Neural cell (in vitro differentiated cells): Measurements from ENCODE around the gene SLC22A16. TPM values are rescaled to one million over a fixed set of nuclear protein-coding genes. Genes with fewer than 3 reads are reported as not detected.

ENCODE experiments used
- H2AFZ ChIP-seq: fragments of 200-600, 300-800 bp; sonication (generic), shearing (Covaris generic); 2 replicates; pipeline ENCODE4 v1.6.0; 2014; ENCODE audit warnings: low read depth, mild to moderate bottlenecking, antibody characterized with exemption, low read length, moderate library complexity
- H3F3A ChIP-seq: fragments of 200-600 bp; shearing (Covaris generic); 2 replicates; pipeline ENCODE4 v1.6.1; 2016; ENCODE audit warnings: mild to moderate bottlenecking, moderate library complexity, mixed read lengths, antibody characterized with exemption, low read length; ENCODE audit not compliant: insufficient read depth, poor library complexity, severe bottlenecking
- H3K27ac ChIP-seq: fragments of 200-600, 300-800 bp; sonication (generic), shearing (Covaris generic); 2 replicates; pipeline ENCODE4 v1.5.1; 2014; ENCODE audit warnings: mild to moderate bottlenecking, low read length, moderate library complexity
- H3K27me3 ChIP-seq: fragments of 300-800, 200-600 bp; sonication (generic), shearing (Covaris generic); 2 replicates; pipeline ENCODE4 v1.6.0; 2014; ENCODE audit warnings: mild to moderate bottlenecking, low read depth, low read length, moderate library complexity; ENCODE audit not compliant: insufficient read depth
- H3K36me3 ChIP-seq: fragments of 300-800, 200-600 bp; sonication (generic), shearing (Covaris generic); 2 replicates; pipeline ENCODE4 v1.5.1; 2014; ENCODE audit warnings: mild to moderate bottlenecking, antibody characterized with exemption, low read length, moderate library complexity; ENCODE audit not compliant: insufficient read depth
- H3K4me2 ChIP-seq: fragments of 300-800, 200-600 bp; sonication (generic), shearing (Covaris generic); 2 replicates; pipeline ENCODE4 v1.6.0; 2014; ENCODE audit warnings: mild to moderate bottlenecking, low read length
- H3K4me3 ChIP-seq: fragments of 300-800, 200-600 bp; sonication (generic), shearing (Covaris generic); 2 replicates; pipeline ENCODE4 v1.5.1; 2014; ENCODE audit warnings: mild to moderate bottlenecking, low read length, moderate library complexity
- H3K79me2 ChIP-seq: fragments of 200-600 bp; shearing (Covaris generic); replicated peaks from 2 replicates; pipeline ENCODE4 v1.6.0; 2014; ENCODE audit warnings: mild to moderate bottlenecking, low read length, moderate library complexity; ENCODE audit not compliant: insufficient read depth
- H3K9ac ChIP-seq: fragments of 300-800, 200-600 bp; sonication (generic), shearing (Covaris generic); 2 replicates; pipeline ENCODE4 v1.6.1; 2016; ENCODE audit warnings: mild to moderate bottlenecking, low read length, mixed read lengths
- H3K9me2 ChIP-seq: fragments of 200-600 bp; shearing (Covaris generic); 2 replicates; pipeline ENCODE4 v1.6.1; 2016; ENCODE audit warnings: mild to moderate bottlenecking, low read length, mixed read lengths; ENCODE audit not compliant: insufficient read depth
- H3K9me3 ChIP-seq: fragments of 200-600, 300-800 bp; sonication (generic), shearing (Covaris generic); 2 replicates; pipeline ENCODE4 v1.6.1; 2016; ENCODE audit warnings: mild to moderate bottlenecking, mixed run types, low read length, moderate library complexity, mixed read lengths
- H4K20me1 ChIP-seq: fragments of 200-600 bp; shearing (Covaris generic); 2 replicates; pipeline ENCODE4 v1.6.1; 2016; ENCODE audit warnings: mild to moderate bottlenecking, mixed run types; ENCODE audit not compliant: insufficient read depth
- CTCF ChIP-seq: fragments of 450-650 bp; IDR thresholded peaks from 2 replicates; pipeline ENCODE4 v1.5.1; 2014; ENCODE audit warnings: antibody characterized with exemption, mild to moderate bottlenecking, moderate library complexity; ENCODE audit not compliant: poor library complexity, severe bottlenecking
- EP300 ChIP-seq: fragments of 450-650 bp; conservative IDR thresholded peaks from 2 replicates; pipeline ENCODE4 v1.6.1; 2014; ENCODE audit warnings: antibody characterized with exemption, mild to moderate bottlenecking, moderate library complexity; ENCODE audit not compliant: poor library complexity, severe bottlenecking
- EZH2 ChIP-seq: fragments of 200-600, 300-800 bp; shearing (Covaris generic), sonication (generic); IDR thresholded peaks from 2 replicates; pipeline ENCODE4 v1.6.1; 2014; ENCODE audit warnings: antibody characterized with exemption, low read length, borderline replicate concordance, mild to moderate bottlenecking; ENCODE audit not compliant: insufficient read depth, poor library complexity, severe bottlenecking
- MXI1 ChIP-seq: fragments of 450-650 bp; conservative IDR thresholded peaks from 2 replicates; pipeline ENCODE4 v1.6.1; 2014; ENCODE audit warnings: antibody characterized with exemption, mild to moderate bottlenecking; ENCODE audit not compliant: poor library complexity, severe bottlenecking
- POLR2AphosphoS5 ChIP-seq: IDR thresholded peaks from 2 replicates; pipeline ENCODE4 v1.6.1; 2012
- RAD21 ChIP-seq: fragments of 450-650 bp; conservative IDR thresholded peaks from 2 replicates; pipeline ENCODE4 v1.6.1; 2014; ENCODE audit warnings: antibody characterized with exemption, mild to moderate bottlenecking, moderate library complexity
- REST ChIP-seq: IDR thresholded peaks from 2 replicates; pipeline ENCODE4 v1.6.1; 2012; ENCODE audit warnings: borderline replicate concordance
- SMC3 ChIP-seq: fragments of 450-650 bp; conservative IDR thresholded peaks from 2 replicates; pipeline ENCODE4 v1.6.1; 2014; ENCODE audit warnings: antibody characterized with exemption, mild to moderate bottlenecking, moderate library complexity; ENCODE audit not compliant: poor library complexity
- TAF1 ChIP-seq: IDR thresholded peaks from 2 replicates; pipeline ENCODE4 v1.6.1; 2012; ENCODE audit warnings: low read depth
- polyA plus RNA-seq: library from polyadenylated mRNA; depleted of rRNA; stranded (reverse); fragments of >200 nt; gene quantifications from 2 replicates; pipeline ENCODE4 v1.2.3, GENCODE V29; 2014

SLC22A16 gene
- polyA plus RNA-seq, 1 donor from 2014 or later: not detected

- Histone ChIP-seq H3K36me3 (no peaks in the 10 kb centered on the region), H3K9me3 (no peaks in the 10 kb centered on the region), H3K9ac (no peak overlapping the region), H3K4me3 (no peak overlapping the region), H3K27ac (no peak overlapping the region), H3K27me3 (no peaks in the 10 kb centered on the region), H3K79me2 (no peaks in the 10 kb centered on the region), H3K4me2 (no peak overlapping the region), H3F3A (no peaks in the 10 kb centered on the region), H2AFZ (no peak overlapping the region), H3K9me2 (no peaks in the 10 kb centered on the region), H4K20me1 (no peaks in the 10 kb centered on the region)
- TF ChIP-seq SMC3 (no peak), POLR2AphosphoS5 (no peak), CTCF (no peak), EP300 (no peak), RAD21 (no peak), MXI1 (no peak), TAF1 (no peak)
Observed at GRCh38 chr6:110430741-110431140, 45.7 kb downstream of the SLC22A16 start.

GRCh38 chr6:110430236-110430635, 46.2 kb downstream of the SLC22A16 start:
- Histone ChIP-seq H3K36me3 (no peaks in the 10 kb centered on the region), H3K9ac (no peak overlapping the region), H3K27ac (no peak overlapping the region), H3F3A (no peaks in the 10 kb centered on the region), H3K4me2 (no peak overlapping the region), H4K20me1 (no peaks in the 10 kb centered on the region), H3K27me3 (no peaks in the 10 kb centered on the region), H3K4me3 (no peak overlapping the region), H2AFZ (no peak overlapping the region), H3K9me3 (no peaks in the 10 kb centered on the region), H3K9me2 (no peaks in the 10 kb centered on the region), H3K79me2 (no peaks in the 10 kb centered on the region)
- TF ChIP-seq MXI1 (no peak), EP300 (no peak), TAF1 (no peak), CTCF (no peak), EZH2 (no peak), RAD21 (no peak), SMC3 (no peak), REST (no peak), POLR2AphosphoS5 (no peak)
